NCI-H2081 (cell line): ENCODE data around the gene ERMAP.

Experiments
- DNase-seq, 2 experiments: peaks; one replicate each; lab custom pipeline; 2025; lab: John Stamatoyannopoulos, UW

Gene ERMAP, protein sequence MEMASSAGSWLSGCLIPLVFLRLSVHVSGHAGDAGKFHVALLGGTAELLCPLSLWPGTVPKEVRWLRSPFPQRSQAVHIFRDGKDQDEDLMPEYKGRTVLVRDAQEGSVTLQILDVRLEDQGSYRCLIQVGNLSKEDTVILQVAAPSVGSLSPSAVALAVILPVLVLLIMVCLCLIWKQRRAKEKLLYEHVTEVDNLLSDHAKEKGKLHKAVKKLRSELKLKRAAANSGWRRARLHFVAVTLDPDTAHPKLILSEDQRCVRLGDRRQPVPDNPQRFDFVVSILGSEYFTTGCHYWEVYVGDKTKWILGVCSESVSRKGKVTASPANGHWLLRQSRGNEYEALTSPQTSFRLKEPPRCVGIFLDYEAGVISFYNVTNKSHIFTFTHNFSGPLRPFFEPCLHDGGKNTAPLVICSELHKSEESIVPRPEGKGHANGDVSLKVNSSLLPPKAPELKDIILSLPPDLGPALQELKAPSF

DNA sequence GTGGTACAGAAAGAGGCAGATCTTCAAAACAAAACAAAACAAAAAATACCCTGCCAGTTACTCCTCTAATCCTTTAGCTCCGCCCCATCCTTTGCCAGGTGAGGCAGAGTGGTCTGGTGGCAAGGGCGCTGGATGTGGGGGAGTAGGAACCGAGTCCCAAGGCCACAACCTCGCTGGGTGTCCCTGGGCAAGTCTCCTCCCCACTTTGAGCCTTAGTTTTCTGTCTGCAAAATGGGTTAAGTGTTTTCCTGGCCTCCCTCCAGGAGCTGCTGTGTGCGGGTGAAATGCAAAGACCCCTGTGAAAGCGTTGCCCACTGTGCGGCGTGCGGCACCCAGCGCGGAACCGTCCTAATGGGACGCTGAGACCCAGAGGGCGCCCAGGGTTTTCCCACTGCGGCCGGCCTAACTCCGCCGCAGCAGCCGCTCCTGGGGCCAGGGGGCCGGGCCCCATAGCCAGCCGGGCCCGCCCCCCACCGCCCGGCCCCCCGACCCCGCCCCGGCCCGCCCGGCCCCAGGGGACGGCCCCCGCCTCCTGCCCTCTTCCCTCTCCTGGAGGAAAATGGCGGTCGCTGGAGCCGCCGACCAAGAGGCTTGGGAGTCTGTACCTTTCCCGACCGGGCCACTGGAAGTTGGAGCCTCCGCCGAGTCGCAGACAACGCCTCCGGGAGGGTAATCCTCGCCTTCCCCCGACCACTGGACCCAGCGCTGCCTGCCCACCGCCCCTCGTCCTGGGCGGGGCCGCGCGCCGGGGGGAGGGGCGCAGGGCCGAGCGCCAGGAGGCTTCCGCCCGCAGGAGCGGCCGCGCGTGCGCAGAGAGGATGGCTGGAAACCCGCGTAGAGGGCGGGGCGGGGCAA, at the start of gene ERMAP, which contains the start of gene SVBP:
Gene ERMAP (plus strand): TSS at position 538 of the 855 bp plus-strand sequence. CDS start 13,327 bp downstream, outside the sequence.
Gene SVBP (minus strand): TSS at position 813 of the 855 bp plus-strand sequence. CDS start 853 bp downstream, outside the sequence.
- DNase-seq: peak; percentile 92 to 93

DNA sequence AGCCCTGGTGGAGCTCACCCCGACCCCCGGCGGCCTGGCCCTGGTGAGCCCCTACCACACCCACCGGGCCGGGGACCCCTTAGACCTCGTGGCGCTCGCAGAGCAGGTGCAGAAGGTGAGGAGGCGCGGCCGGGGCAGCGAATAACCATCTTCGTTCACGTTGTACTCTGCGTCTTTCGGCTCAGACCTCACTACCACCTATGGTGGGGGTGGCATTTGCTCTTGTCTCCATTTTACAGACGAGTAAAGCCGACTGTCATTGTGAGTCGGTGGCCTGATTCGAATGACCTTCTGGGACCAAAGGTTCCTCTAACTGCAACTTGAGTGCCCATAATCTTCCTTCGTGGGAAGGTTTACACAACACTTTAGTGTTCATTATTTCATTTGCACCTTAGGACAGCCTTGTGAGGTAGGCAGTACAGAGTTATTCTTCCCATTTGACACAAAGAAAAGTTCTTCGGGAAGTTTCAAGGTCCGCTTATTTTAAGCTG, 49.4 kb upstream of the ERMAP start:
- peak in 1 of 2 experiments; percentile 70 for DNase-seq

DNA sequence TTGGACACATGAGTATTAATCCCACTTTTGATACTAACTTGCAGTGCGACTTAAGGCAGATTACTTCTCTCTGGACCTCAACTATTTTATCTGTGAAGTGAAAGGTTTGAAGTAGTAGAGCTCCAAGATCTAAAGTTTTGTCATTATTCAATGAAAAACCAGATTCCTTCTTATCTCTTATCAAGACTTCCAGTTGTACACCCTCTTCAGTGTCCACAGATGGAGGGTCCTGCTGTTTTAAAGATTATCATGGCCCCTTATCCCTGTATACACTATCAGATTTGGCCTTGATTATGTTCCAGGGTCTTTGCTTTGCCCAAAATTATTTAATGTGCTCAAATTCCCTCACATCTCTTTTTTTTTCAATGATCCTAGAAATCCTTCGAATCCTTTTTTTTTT, 48.8 kb upstream of the ERMAP start:
- DNase-seq: no peak

DNA sequence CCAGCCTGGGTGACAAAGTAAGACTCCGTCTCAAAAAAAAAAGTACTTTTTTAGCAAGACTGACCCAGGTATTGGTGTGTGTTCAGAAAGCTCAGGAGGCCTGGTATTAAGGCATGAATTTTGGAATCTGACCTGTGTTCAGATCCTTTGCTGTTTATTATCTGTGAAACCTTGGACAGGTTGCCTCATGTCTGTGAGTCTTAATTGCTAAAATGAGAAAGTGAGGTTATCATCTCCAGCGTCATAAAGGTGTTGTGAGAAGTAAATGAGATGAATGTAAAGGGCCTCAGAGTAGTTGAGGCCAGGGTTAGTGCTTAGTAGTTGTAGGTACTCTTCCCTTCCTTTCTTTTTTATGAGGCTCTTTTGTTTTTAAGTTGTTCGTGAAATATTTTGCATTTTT, 47.1 kb upstream of the ERMAP start:
- no peak for DNase-seq

DNA sequence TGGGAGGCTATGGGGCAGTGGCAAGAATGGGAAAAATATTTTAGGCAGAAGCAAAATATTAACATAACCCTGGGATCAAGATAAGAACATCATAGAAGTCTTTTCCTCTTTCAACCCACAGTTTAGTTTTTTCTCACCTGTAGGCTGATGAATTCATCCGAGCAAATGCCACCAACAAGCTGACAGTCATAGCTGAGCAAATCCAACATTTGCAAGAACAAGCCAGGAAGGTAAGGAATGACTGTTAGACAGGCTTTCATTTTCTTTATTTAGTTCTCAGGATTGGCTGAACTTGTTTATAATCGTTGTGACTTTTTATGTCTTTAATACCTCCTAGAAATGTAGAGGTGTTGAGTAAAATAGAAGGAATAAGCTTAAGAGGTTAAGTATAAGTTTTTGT, 43.5 kb upstream of the ERMAP start:
- DNase-seq: no peak

DNA sequence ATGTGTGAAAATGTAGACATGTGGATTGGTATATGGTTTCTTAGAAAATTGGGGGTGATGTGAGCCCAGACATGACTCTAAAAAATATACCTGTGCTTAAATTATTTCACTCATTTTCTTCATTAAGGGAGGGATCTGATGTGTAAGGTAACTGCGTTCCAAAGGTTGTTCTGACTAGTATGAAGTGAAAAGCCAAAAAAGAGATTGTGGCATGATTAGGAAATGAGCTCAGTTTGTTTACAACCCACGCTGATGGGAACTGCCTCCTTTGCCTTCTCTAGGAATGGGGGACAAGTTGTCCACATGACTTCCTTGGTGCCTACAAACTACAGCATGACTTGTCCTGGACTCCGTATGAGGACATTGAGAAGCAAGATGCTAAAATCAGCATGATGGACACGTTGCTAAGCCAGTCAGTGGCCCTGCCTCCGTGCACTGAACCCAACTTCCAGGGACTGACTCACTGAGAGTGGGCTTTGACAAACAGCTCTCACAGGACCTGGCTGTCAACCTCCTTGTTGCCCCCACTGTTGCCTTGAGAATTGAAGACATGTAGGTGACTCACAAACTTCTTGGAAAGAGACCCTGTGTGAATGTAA, 41.9 kb upstream of the ERMAP start:
- DNase-seq: no peak

DNA sequence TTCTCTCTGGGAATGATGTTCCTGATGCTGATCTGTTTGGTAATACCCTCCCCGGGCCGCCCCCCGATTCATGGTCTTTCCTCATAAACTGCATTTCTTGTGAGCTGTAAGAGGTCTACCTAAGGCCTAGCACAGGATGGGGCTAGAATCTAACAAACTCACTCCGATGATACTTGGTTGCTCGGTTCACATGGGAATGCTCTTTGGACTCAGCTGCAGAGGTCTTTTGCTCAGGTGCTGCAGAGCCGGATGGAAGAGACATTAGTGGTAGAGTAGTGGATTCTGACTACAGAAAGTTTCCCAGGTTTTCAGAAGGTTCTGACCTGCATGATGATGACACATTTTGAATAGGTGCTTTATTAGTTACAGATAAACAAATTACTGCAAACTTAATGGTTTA, 40.4 kb upstream of the ERMAP start:
- DNase-seq: no peak

DNA sequence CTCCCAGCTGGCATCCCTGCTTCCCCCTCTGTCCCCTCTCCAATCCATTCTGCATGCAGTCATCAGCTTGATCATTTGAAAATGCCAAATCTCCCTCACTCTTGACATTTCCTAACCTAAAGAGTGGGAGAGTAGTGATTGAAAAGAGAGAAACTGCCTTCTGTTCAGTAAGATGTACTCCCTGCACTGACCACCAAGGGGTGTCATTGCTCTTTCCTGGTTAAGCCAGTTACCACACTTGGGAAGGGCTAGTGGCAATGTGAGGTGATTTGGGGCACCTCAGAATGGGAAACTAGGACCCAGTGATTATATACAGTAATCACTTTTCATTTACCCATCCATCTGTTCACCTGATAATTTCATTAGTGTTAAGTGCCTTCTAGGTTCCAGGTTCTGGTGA, 39.1 kb upstream of the ERMAP start:
- peak; percentile 45 to 62 for DNase-seq

DNA sequence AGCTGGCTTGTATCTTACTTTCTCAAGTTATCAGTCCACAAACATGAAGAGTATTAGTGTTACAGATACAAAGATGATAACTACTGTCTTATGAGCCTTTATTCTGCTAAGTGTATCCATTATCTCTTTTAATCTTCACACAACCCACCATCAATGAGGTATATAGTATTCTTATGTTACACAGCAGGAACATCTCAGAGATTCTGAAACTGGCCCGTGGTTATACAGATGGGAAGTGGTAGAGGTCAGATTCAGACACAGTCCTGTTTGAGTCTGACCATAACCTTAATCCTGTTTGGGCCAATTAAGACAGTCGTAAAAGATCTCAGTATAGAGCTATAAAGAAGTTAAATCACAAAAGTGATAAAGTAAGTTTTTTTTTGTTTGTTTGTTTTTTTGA, 37.2 kb upstream of the ERMAP start:
- no peak for DNase-seq

DNA sequence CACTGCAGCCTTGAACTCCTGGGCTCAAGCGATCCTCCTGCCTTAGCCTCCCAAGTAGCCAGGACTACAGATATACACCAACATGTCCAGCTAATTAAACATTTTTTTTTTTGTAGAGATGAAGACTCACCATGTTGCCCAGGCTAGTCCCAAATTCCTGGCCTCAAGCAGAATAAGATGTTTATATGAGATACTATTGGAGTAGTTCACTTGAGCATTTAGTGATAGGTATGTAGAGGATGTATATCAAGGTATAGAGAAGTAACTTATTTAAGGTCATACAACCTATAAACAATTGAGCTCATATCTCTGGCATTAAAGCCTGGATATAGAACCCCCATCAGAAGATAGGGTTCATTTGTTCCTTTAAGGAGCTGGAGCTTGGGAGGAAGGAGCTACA, 36.7 kb upstream of the ERMAP start:
- no peak for DNase-seq

DNA sequence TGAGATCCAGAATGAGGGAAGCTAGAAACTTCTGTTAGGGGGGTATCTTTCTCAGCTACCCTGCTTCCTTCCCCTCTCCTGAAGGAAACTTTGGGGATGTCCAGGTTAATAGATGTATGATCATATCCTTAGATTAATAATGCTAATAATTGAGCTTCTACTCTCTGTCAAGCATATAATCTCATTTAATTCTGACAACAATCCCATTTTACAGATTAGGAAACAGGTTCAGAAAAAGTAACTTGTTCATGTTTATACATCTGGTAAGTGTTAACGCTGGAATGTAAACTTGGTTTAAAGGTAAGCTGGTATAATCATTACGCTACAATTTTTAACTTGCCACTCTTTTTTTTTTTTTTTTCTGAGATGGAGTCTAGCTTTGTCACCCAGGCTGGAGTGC, 33.8 kb upstream of the ERMAP start:
- DNase-seq: no peak

DNA sequence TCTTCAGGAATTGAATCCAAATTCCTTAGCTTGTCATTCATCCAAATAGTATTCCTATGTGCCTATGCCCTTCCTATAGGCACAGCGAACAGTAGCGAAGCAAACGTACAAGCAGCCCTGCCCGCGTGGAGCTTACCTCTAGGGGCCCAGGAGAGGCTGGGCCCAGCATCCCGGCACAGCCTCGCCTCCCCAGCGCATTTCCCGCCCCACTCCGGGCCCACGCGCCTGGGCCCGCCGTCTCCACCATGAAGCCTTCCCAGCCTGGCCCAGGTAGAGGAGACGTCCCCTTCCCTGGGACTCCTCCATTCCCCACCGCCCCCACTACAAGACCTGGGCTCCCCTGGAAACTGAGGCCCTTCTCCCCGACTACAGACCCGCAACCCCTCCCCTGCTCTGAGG, 32.4 kb upstream of the ERMAP start:
- no peak for DNase-seq

DNA sequence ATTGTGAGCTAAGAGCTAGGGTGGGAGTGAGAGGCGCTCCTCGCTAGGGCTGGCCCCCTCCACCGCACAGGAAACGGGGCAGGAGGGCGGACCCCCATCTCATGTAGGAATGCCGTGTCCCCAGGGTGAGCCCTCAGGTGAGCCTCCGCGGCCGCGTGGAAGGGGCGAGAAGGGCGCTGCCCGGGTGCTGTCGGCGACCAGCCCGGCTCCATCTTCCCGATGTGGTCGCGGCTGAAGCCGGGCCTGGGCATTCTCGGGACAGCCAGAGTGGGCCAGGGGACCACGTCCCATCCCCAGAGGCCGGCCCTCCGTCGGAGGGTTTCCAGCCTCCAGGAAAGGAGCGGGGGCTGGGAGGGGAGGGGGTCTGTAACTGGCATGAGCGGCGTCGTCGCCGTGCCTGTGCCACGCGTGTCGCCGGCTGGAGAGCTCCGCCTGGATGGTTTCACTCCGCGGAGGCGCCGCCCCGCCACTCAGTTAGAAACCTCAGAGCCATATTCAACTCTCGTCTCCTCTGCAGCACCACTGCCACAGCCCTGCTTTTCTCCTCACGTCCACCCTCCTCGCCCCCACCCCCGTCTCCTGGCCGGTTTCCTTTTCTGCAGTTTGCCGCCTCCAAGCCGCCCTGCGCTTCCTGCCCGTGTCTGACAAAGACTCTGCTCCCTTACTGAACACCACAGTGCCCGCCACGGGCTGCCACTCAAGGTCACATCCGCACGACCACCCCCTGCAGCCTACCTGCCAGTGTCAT, 31.8 kb upstream of the ERMAP start, which contains the start of gene TMEM269:
Gene TMEM269 (plus strand): TSS at position 46 of the 748 bp plus-strand sequence. CDS start 4,903 bp downstream, outside the sequence.
- DNase-seq: no peak

DNA sequence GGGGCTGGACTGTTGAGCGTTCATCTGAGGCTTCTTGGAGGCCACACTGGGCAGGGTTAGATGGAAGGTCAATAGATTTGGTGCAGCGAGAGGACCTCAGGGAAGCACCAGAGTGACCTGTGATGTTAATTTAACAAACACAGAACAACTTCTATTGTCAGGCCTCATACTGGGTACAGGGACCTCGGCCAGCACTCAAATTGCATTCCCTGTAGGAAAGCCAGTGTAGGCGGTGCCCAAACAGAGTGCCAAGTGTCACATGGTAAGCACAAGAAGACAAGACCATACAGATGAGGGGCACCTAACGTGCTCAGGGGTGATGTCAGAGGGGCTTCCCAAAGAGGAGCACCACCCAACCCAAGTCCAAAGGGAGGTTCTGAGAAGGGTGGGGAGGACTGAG, 30.8 kb upstream of the ERMAP start:
- DNase-seq: no peak

DNA sequence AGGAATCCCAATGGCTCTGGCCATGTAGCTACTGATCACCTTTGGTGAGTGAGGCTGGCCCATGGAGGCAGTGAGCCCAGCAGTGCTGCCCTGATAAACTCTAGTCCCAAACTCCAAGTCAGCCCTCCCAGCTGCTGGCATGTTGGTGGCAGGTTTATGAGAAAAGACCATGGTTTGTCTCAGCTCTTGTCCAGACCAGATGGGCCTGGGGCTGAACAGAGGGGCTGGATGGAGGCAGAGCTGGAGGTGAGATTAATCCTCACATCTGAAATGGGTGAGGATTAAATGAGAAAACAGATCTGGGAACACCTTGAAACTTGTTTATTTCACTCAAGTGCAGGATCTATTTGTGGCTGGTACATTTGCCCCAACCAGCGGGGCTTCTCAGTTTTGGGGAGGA, 28.9 kb upstream of the ERMAP start:
- DNase-seq: no peak

DNA sequence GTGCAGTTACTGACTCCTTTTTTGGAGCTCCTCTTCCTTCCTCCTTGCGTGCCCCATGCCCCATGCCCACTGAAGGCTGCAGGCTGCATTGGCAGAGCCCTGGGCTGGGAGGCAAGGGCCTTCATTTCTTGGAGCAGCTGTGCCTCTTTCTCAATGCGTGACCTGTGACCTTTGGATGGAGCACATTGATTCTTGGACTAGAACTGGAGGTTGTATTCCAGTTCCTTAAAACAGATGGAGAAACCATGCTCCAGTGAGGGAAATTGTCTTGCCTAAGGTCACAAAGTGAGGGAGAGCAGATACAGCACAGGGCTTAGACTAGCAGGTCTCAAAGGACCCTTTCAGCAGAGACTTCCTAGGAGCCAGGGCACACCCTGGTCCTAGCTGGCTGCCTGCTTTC, 23.1 kb upstream of the ERMAP start:
- DNase-seq: no peak

DNA sequence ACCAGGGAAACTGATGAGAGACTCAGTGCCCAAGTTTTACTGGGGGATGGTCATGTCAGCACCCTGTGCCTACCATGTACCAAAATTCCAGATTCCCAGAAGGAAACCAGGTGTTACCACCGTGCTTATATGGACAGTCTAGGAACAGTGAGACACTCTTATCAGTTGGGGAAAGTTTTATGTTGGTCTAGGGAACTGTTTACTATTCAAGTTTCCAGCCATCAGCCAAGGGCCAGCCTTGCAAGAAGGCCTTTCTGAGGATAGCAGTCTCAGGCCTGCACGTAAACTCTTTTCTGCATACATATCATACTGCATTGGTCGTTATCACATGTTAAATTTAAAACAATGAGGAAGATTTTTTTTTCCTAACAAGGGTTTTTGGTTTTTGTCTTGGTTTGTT, 19.5 kb upstream of the ERMAP start:
- DNase-seq: no peak

DNA sequence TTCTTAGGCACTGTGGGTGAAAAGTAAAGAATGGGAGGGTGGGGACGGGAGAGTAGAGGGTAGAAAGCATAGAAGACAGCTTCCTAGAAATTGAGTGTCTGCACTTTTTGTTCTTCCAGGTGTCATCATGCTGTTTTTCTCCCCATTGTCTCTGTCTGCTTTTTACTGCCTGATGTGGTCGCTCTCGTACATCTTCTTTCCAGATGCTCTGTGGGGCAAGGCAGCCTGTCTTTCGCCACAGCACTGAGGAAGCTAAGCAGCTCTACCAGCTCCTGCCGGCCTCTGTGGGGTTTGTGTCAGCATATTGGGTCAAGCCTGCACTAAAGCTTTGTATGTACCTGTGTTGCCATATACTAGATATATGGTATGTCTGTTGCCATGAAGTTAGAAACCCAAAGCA, 18.9 kb upstream of the ERMAP start:
- DNase-seq: no peak

DNA sequence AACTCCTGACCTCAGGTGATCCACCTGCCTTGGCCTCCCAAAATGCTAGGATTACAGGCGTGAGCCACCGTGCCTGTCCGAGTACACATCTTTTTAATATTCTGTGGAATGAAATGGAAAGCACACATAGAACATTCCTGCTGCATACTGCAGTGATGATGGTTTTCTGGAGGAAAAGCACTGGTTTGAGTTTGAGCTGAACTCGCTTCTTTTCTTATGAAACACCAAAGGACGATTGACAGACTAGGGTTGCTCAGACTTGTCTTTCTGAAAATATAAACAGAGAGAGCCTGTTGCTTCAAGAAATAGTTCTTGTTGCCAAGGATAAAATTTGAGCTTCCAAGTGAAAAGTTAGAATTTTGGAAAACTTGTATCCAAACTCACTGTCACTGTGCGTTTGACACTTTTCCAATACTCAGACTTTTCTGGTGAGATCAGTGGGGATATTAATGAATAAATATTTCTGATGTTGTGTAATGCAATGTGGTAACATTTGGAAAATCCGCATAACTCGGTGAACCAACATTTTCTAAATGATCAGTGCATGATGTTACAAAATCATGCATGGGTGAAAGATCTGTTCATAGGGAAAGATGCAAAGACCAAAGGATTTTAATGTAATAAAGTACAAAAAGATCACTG, 15.0 kb upstream of the ERMAP start:
- DNase-seq: no peak

DNA sequence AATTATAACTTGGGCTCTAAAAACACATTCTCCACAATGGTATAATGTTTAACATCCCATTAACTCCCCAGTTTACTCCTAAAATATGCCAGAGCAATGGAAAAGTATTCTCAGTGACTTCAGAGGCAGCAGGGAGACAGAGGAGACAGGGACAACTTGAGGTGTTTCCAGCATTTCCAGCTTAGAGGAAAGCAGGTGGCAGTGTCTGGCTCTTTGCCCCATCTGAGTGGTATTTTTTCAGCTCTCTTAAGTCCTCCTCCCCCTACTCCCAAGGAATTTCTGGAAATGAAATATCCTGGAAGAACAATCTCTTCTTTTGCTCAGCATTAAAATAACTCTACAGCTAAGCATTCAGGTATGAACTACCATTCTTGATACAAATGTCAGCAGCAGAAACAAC, 10.8 kb upstream of the ERMAP start:
- peak; percentile 6 to 69 for DNase-seq

DNA sequence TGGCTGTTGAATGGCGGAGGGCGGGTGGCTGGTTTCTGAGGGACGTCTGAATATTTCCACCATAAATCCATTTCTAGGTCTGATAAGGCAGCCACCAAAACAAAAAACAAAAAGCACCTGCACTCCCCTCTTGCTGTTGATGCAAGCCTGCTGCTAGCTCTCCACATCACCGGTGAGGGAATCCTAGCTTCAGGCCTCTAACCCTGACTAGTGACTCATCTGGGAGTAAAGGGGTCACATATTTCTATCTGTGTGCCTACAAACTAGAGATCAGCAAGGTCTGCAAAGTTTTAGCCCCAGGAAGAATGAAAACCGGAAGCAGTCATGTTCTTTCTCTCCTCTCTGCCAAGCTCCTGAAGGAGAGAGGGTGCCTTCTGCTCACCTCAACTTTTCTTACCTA, 10.3 kb upstream of the ERMAP start:
- DNase-seq: no peak
